ENCODE data around the gene EXOC1L. TPM values are rescaled to one million over a fixed set of nuclear protein-coding genes. Genes with fewer than 3 reads are reported as not detected.

The EXOC1L gene
- total RNA-seq, 1 experiment from 2014 or later = not detected

DNA sequence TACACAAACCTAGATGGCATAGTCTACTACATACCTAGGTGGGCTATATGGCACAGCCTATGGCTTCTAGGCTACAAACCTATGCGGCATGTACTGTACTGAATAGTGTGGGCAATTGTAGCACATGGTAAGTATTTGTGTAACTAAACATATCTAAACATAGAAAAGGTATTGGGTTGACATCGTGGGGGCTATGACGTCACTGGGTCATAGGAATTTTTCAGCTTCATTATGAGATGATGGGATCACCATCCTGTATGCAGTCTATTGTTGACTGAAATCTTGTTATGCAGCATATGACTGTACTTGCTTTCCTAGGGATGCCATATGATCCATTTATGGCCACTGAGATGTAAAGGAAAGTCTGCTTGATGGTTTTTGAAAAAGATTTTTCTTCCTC lies 1.9 kb upstream of the EXOC1L start:
- CTCF ChIA-PET = no interaction called here
- Histone ChIP-seq H3K9me2 (ENCODE audit: insufficient read depth) (0 out of 2 replicates have a peak, but pooled peaks cover 3% of the 10 kb centered on the region), H3K4me1 (ENCODE audit: control insufficient read depth in 1 of 2, insufficient read depth in 2 of 2, low read length in 2 of 2) (no peaks in the 10 kb centered on the region), H2AFZ (ENCODE audit: low read depth, low read length, poor library complexity, severe bottlenecking) (no peak overlapping the region), H3K9ac (ENCODE audit: low read length) (no peak overlapping the region), H3K27me3 (ENCODE audit: insufficient read depth, low read length) (no peaks in the 10 kb centered on the region), H3K27ac (ENCODE audit: low read depth, low read length) (no peak overlapping the region), H3K9me3 (ENCODE audit: control insufficient read depth in 1 of 2, insufficient read depth in 1 of 2, low read depth in 1 of 2, low read length in 2 of 2) (no peaks in the 10 kb centered on the region), H3K4me3 (replicated peaks in 1 of 2; ENCODE audit: low read depth in 1 of 2, low read length in 2 of 2) (no peak overlapping the region), H3K36me3 (ENCODE audit: control insufficient read depth in 1 of 2, insufficient read depth in 2 of 2, low read length in 2 of 2) (no peaks in the 10 kb centered on the region), H3K4me2 (ENCODE audit: low read length) (no peak overlapping the region), H3K79me2 (ENCODE audit: insufficient read depth, low read length) (no peaks in the 10 kb centered on the region), H4K20me1 (ENCODE audit: insufficient read depth) (no peaks in the 10 kb centered on the region)
- DNase-seq (ENCODE audit: low read depth, low spot score) = no peak
- intact Hi-C loops (cut with micrococcal nuclease) = no loop called here
- no TSS peak for BruUV-seq (replicated peaks)
- RAD21 ChIA-PET (ENCODE audit: low non-redundant PET in 1 of 2, low total read pairs in 2 of 2, uncharacterized antibody in 2 of 2, unreplicated experiment in 2 of 2) = no interaction called here
- POLR2A ChIA-PET = no interaction called here
- no peak for TF ChIP-seq CEBPB (IDR thresholded peaks at IDR 0.05; ENCODE audit: low read depth)
- no peak for TF ChIP-seq ZNF274 (IDR thresholded peaks at IDR 0.05; ENCODE audit: low read depth, low read length)
- no peak for TF ChIP-seq ELF1 (IDR thresholded peaks at IDR 0.05; ENCODE audit: borderline replicate concordance, low read depth)
- no peak for TF ChIP-seq SP1 (IDR thresholded peaks at IDR 0.05; ENCODE audit: low read depth)
- no peak for TF ChIP-seq EZH2phosphoT487 (IDR thresholded peaks at IDR 0.05; ENCODE audit: borderline replicate concordance)
- no peak for TF ChIP-seq FOSL1 (IDR thresholded peaks at IDR 0.05; ENCODE audit: low read depth)
- no peak for ATAC-seq

DNA sequence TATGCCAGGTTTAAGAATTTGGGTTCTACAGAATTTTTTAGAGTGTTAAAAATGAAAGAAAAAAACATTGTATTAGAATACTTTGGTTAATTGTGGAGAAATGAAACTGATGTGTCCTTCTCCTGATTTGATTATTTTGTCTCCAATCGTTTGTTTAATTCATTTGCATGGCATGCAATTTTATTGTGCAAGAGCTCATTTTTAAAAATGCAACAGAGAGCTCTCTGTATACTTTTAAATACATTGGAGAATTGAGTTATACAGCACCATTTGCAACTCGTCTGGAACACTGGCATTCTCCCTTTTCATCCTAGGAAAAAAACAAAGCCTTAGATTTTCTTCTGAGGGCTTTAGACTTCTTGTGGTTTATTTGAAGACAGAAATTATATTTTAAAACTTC lies 689 bp downstream of the EXOC1L start:
- Histone ChIP-seq H3K9ac (ENCODE audit: low read length) (no peak overlapping the region), H3K9me3 (ENCODE audit: control insufficient read depth in 1 of 2, insufficient read depth in 1 of 2, low read depth in 1 of 2, low read length in 2 of 2) (no peaks in the 10 kb centered on the region), H3K4me2 (ENCODE audit: low read length) (no peak overlapping the region), H3K36me3 (ENCODE audit: control insufficient read depth in 1 of 2, insufficient read depth in 2 of 2, low read length in 2 of 2) (no peaks in the 10 kb centered on the region), H3K79me2 (ENCODE audit: insufficient read depth, low read length) (no peaks in the 10 kb centered on the region), H3K4me1 (ENCODE audit: control insufficient read depth in 1 of 2, insufficient read depth in 2 of 2, low read length in 2 of 2) (no peaks in the 10 kb centered on the region), H3K9me2 (ENCODE audit: insufficient read depth) (no peaks in the 10 kb centered on the region), H4K20me1 (ENCODE audit: insufficient read depth) (no peaks in the 10 kb centered on the region), H2AFZ (ENCODE audit: low read depth, low read length, poor library complexity, severe bottlenecking) (no peak overlapping the region), H3K4me3 (replicated peaks in 1 of 2; ENCODE audit: low read depth in 1 of 2, low read length in 2 of 2) (no peak overlapping the region), H3K27ac (ENCODE audit: low read depth, low read length) (no peak overlapping the region), H3K27me3 (ENCODE audit: insufficient read depth, low read length) (no peaks in the 10 kb centered on the region)
- DNase-seq (ENCODE audit: low read depth, low spot score) (no peak), ATAC-seq (no peak)
- ChIA-PET POLR2A (no interaction called here), RAD21 (ENCODE audit: low non-redundant PET in 1 of 2, low total read pairs in 2 of 2, uncharacterized antibody in 2 of 2, unreplicated experiment in 2 of 2) (no interaction called here), CTCF (no interaction called here)
- intact Hi-C loops (cut with micrococcal nuclease) = no loop called here
- no peak for TF ChIP-seq YY1 (IDR thresholded peaks at IDR 0.05; ENCODE audit: extremely low read depth, insufficient replicate concordance, low read depth, low read length)
- TF ChIP-seq SP1 (IDR thresholded peaks at IDR 0.05; ENCODE audit: low read depth) = no peak
- no peak for TF ChIP-seq RAD21 (IDR thresholded peaks at IDR 0.05; ENCODE audit: low read depth)
- TF ChIP-seq EZH2 (IDR thresholded peaks at IDR 0.05) = no peak
- TF ChIP-seq FOSL1 (IDR thresholded peaks at IDR 0.05; ENCODE audit: low read depth) = no peak
- TF ChIP-seq, protein P1, sequence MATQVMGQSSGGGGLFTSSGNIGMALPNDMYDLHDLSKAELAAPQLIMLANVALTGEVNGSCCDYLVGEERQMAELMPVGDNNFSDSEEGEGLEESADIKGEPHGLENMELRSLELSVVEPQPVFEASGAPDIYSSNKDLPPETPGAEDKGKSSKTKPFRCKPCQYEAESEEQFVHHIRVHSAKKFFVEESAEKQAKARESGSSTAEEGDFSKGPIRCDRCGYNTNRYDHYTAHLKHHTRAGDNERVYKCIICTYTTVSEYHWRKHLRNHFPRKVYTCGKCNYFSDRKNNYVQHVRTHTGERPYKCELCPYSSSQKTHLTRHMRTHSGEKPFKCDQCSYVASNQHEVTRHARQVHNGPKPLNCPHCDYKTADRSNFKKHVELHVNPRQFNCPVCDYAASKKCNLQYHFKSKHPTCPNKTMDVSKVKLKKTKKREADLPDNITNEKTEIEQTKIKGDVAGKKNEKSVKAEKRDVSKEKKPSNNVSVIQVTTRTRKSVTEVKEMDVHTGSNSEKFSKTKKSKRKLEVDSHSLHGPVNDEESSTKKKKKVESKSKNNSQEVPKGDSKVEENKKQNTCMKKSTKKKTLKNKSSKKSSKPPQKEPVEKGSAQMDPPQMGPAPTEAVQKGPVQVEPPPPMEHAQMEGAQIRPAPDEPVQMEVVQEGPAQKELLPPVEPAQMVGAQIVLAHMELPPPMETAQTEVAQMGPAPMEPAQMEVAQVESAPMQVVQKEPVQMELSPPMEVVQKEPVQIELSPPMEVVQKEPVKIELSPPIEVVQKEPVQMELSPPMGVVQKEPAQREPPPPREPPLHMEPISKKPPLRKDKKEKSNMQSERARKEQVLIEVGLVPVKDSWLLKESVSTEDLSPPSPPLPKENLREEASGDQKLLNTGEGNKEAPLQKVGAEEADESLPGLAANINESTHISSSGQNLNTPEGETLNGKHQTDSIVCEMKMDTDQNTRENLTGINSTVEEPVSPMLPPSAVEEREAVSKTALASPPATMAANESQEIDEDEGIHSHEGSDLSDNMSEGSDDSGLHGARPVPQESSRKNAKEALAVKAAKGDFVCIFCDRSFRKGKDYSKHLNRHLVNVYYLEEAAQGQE (IDR thresholded peaks at IDR 0.05; ENCODE audit: low read depth) = no peak
- no peak for TF ChIP-seq POLR2AphosphoS5 (IDR thresholded peaks at IDR 0.05; ENCODE audit: low read depth, low read length)
- no peak for TF ChIP-seq SIN3A (IDR thresholded peaks at IDR 0.05; ENCODE audit: low read depth)
- no peak for TF ChIP-seq POLR2A (IDR thresholded peaks at IDR 0.05; ENCODE audit: borderline replicate concordance, extremely low read depth, insufficient read depth, insufficient read length)
- no peak for TF ChIP-seq EZH2phosphoT487 (IDR thresholded peaks at IDR 0.05; ENCODE audit: borderline replicate concordance)
- TF ChIP-seq CEBPB (IDR thresholded peaks at IDR 0.05; ENCODE audit: low read depth) = no peak
- no peak for TF ChIP-seq ELF1 (IDR thresholded peaks at IDR 0.05; ENCODE audit: borderline replicate concordance, low read depth)
- BruUV-seq (replicated peaks) = no TSS peak

All from HCT116 (cell line).